ENCODE data around the gene WNK2.

DNA sequence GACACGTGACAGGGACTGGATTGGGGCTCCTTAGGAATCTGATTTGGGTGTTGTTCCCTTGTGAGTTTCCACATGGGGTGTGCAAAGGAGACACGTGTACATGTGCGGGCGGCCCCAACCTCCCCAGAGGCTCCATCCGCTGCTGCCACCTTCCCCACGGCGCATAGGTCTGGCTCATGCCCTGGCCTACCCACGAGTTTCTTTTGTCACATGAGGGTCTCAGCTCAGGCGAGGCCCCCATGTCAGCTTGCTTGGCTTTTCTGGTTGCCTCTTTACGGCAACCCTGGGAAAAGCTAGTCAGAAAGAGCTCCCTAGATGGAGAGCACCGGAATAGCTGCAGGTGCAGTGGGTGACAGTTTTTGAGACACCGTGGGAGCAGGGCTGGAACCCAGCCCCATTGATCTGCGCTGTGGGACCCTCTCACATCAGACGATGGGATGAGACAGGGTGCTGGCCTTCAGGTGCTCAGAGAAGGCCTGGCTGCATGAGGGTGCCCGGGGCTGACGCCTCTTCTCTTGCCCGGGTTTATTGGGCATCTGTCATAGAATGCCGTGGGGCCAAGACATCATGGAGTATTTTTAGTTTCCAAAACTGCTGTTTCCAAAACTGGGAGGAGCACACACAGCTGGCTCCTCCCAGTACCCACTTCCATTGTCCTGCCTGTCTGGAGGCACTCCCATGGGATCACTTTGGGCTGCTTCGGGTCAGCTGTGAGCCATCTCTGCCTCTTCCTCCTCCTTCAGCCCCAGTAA is 107.8 kb downstream of the WNK2 start:
- TF ChIP-seq, protein P1, sequence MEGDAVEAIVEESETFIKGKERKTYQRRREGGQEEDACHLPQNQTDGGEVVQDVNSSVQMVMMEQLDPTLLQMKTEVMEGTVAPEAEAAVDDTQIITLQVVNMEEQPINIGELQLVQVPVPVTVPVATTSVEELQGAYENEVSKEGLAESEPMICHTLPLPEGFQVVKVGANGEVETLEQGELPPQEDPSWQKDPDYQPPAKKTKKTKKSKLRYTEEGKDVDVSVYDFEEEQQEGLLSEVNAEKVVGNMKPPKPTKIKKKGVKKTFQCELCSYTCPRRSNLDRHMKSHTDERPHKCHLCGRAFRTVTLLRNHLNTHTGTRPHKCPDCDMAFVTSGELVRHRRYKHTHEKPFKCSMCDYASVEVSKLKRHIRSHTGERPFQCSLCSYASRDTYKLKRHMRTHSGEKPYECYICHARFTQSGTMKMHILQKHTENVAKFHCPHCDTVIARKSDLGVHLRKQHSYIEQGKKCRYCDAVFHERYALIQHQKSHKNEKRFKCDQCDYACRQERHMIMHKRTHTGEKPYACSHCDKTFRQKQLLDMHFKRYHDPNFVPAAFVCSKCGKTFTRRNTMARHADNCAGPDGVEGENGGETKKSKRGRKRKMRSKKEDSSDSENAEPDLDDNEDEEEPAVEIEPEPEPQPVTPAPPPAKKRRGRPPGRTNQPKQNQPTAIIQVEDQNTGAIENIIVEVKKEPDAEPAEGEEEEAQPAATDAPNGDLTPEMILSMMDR (conservative IDR thresholded peaks at IDR 0.05 in 1 of 2, IDR thresholded peaks at IDR 0.05 in 1 of 2; ENCODE audit: extremely low read depth in 1 of 2, insufficient read depth in 1 of 2, low read depth in 1 of 2, low read length in 2 of 2), result no peak
- no peak for TF ChIP-seq EZH2 (IDR thresholded peaks at IDR 0.05; ENCODE audit: borderline replicate concordance, low read length)

Data from mammary epithelial cell (primary cell).